HFFc6 (cell line): ENCODE measurements around the gene PRDM16. TPM values are rescaled to one million over a fixed set of nuclear protein-coding genes. Genes with fewer than 3 reads are reported as not detected.

Experiments
- DNase-seq: peaks from one replicate; pipeline ENCODE4 v3.0.0-alpha.2; 2018
- H3K27ac Mint-ChIP-seq: 2 replicates; pipeline ENCODE4 v1.8.0; 2020; ENCODE audit warnings: mild to moderate bottlenecking, mixed read lengths
- H3K27me3 Mint-ChIP-seq: 2 replicates; pipeline ENCODE4 v1.8.0; 2021; ENCODE audit warnings: mild to moderate bottlenecking, moderate library complexity, mixed read lengths; ENCODE audit not compliant: insufficient read depth
- H3K36me3 Mint-ChIP-seq: 2 replicates; pipeline ENCODE4 v1.8.0; 2021; ENCODE audit warnings: low read depth, mixed read lengths
- H3K4me1 Mint-ChIP-seq: 2 replicates; pipeline ENCODE4 v1.8.0; 2020; ENCODE audit warnings: low read depth, mixed read lengths
- H3K4me3 Mint-ChIP-seq: 2 replicates; pipeline ENCODE4 v1.8.0; 2020; ENCODE audit warnings: mild to moderate bottlenecking, moderate library complexity, mixed read lengths
- H3K9me3 Mint-ChIP-seq: 2 replicates; pipeline ENCODE4 v1.8.0; 2020; ENCODE audit warnings: mild to moderate bottlenecking, mixed read lengths
- CTCF ChIP-seq: fragments of 200-600 bp; sonication (generic); IDR thresholded peaks from 2 replicates; pipeline ENCODE4 v1.5.0; 2021; ENCODE audit warnings: antibody characterized with exemption, mild to moderate bottlenecking
- total RNA-seq, 6 experiments: library from RNA; stranded (reverse); fragmentation: NEBNext Ultra II Directional; extraction: Animal tissue kit (Norgen Biotek cat#: 25700); gene quantifications; 2 replicates in 1 of 6; 3 replicates in 5 of 6; pipeline ENCODE4 v1.2.3, GENCODE V29; 2021

Gene PRDM16
- total RNA-seq, 6 experiments from 2014 or later: not detected

GRCh38 chr1:3169665-3170356 is 100.8 kb downstream of the PRDM16 start:
- Mint-ChIP-seq H3K9me3 (peaks cover 22% of the 10 kb centered on the region), H3K27ac (no peak overlapping the region), H3K4me3 (no peak overlapping the region), H3K27me3 (0 out of 2 replicates have a peak, but pooled peaks cover 2% of the 10 kb centered on the region), H3K4me1 (no peaks in the 10 kb centered on the region), H3K36me3 (peaks cover 5% of the 10 kb centered on the region; the same call in 1 of the 2 replicates)
- DNase-seq: no peak
- no peak for TF ChIP-seq CTCF

GRCh38 chr1:3170561-3171453 is 101.8 kb downstream of the PRDM16 start:
- Mint-ChIP-seq H3K4me1 (no peaks in the 10 kb centered on the region), H3K36me3 (peaks cover 5% of the 10 kb centered on the region; the same call in 1 of the 2 replicates), H3K4me3 (no peak overlapping the region), H3K27ac (no peak overlapping the region), H3K9me3 (peaks cover 22% of the 10 kb centered on the region), H3K27me3 (0 out of 2 replicates have a peak, but pooled peaks cover 2% of the 10 kb centered on the region)
- no peak for DNase-seq
- no peak for TF ChIP-seq CTCF

- Mint-ChIP-seq H3K9me3 (peaks cover 19% of the 10 kb centered on the region), H3K27me3 (0 out of 2 replicates have a peak, but pooled peaks cover 2% of the 10 kb centered on the region), H3K36me3 (peaks cover 5% of the 10 kb centered on the region; the same call in 1 of the 2 replicates), H3K4me3 (no peak overlapping the region), H3K27ac (no peak overlapping the region), H3K4me1 (no peaks in the 10 kb centered on the region)
- no peak for DNase-seq
- TF ChIP-seq CTCF: no peak
Measured at GRCh38 chr1:3171761-3172160, 102.8 kb downstream of the PRDM16 start.

- Mint-ChIP-seq H3K27me3 (no peaks in the 10 kb centered on the region), H3K27ac (no peak overlapping the region), H3K9me3 (peaks cover 15% of the 10 kb centered on the region), H3K4me3 (no peak overlapping the region), H3K4me1 (no peaks in the 10 kb centered on the region), H3K36me3 (peaks cover 5% of the 10 kb centered on the region; the same call in 1 of the 2 replicates)
- DNase-seq: no peak
- TF ChIP-seq CTCF: no peak
Measured at GRCh38 chr1:3172431-3173380, 103.7 kb downstream of the PRDM16 start.
